Sigmoid colon (tissue), 7 donors: ENCODE data around the gene KIF12. TPM values are rescaled to one million over a fixed set of nuclear protein-coding genes. Genes with fewer than 3 reads are reported as not detected.

Source experiments
- DNase-seq: peaks from one replicate; pipeline ENCODE4 v3.0.0-alpha.2; 2019
- H3K27ac ChIP-seq, 4 donors: fragments of 200-600 bp; sonication (generic); one replicate each; pipeline ENCODE4 v1.5.1; 2016 to 2019; ENCODE audit warnings: mild to moderate bottlenecking in 1 of 4
- H3K27me3 ChIP-seq, 3 donors: fragments of 200-600 bp; sonication (generic); one replicate each; pipeline ENCODE4 v1.5.1; 2019; ENCODE audit warnings: mild to moderate bottlenecking in 1 of 3
- H3K36me3 ChIP-seq, 4 donors: fragments of 200-600 bp; sonication (generic); one replicate each; pipeline ENCODE4 v1.5.1; 2016 to 2019
- H3K4me1 ChIP-seq, 4 donors: fragments of 200-600 bp; sonication (generic); one replicate each; pipeline ENCODE4 v1.5.1; 2017 to 2019
- H3K4me3 ChIP-seq, 4 donors: fragments of 200-600 bp; sonication (generic); one replicate each; pipeline ENCODE4 v1.5.1; 2017 to 2019; ENCODE audit warnings: mild to moderate bottlenecking in 2 of 4, moderate library complexity in 1 of 4
- H3K9me3 ChIP-seq, 4 donors: fragments of 200-600 bp in 3 of 4; sonication (generic) in 3 of 4; one replicate each; pipeline versions ENCODE4 v1.5.1 to v1.6.1; 2013 to 2019
- EP300 ChIP-seq, 4 donors: sonication (generic); formaldehyde crosslinking; IDR thresholded peaks; one replicate each; pipeline ENCODE4 v1.6.1; 2017; ENCODE audit warnings: antibody characterized with exemption in 4 of 4
- POLR2A ChIP-seq, 2 donors: fragments of 450-650 bp; IDR thresholded peaks; one replicate each; pipeline ENCODE4 v1.6.1; 2016; ENCODE audit warnings: antibody characterized with exemption in 2 of 2, mild to moderate bottlenecking in 2 of 2, moderate library complexity in 2 of 2
- POLR2AphosphoS5 ChIP-seq, 4 donors: sonication (generic); formaldehyde crosslinking; IDR thresholded peaks; one replicate each; pipeline ENCODE4 v1.6.1; 2017; ENCODE audit warnings: antibody characterized with exemption in 4 of 4
- WGBS, 2 donors: extraction: QIAGEN DNeasy Blood & Tissue Kit; methylation state at CpG; one replicate each; pipeline ENCODE4 v1.1.7; 2013; 5-methylcytosine and 5-hydroxymethylcytosine counted together
- intact Hi-C: fragments of 100-400 bp; cut with DNase I; formaldehyde crosslinking; loops from one replicate; pipeline ENCODE4 v1.15.1; 2023
- polyA plus RNA-seq, 3 donors: library from polyadenylated mRNA; stranded (reverse); fragments of 200-250 nt; gene quantifications; one replicate each; pipeline ENCODE4 v1.2.3, GENCODE V29; 2013
- total RNA-seq, 4 donors: library from RNA; depleted of rRNA; stranded (reverse); fragments of >200 nt; gene quantifications; one replicate each; pipeline ENCODE4 v1.1.0, GENCODE V29; 2016
- TF ChIP-seq, protein P1 (sequence below), 4 experiments: fragments of 450-650 bp in 3 of 4; fragments of 200-600 bp in 1 of 4; IDR thresholded peaks; one replicate each; pipeline ENCODE4 v1.5.1; 2016 to 2019; ENCODE audit warnings: antibody characterized with exemption in 4 of 4, mild to moderate bottlenecking in 3 of 4, moderate library complexity in 2 of 4
- donor health status: healthy with polysubstance abuse.
- donor health status: Bipolar disorder and iron deficiency.
- donor health status: healthy.

The KIF12 gene
- total and polyA plus RNA-seq, 7 donors, result 1.4 to 6.9 (median 3.7) TPM; not detected in 3

DNA sequence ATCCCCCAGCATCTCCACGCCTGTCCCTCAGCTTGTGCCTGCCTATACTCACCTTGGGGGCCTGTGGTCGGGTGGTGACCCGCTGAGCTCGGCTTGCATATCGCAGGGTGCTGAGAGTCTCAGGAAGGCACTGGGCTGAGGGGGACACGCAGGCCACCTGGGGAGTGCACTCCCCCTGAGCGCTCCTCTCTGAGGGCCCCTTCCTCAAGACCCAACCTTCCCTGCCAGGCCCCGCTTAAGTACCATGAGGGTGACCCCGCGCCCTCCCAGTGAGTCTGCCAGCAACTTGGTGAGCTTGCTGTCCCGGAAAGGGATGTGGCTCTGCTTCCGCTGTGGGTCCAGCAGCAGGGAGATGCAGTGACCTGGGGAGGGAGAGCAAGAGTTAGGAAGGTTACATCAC lies 4.1 kb downstream of the KIF12 start:
- no peak for TF ChIP-seq POLR2AphosphoS5 (IDR thresholded peaks at IDR 0.05)
- TF ChIP-seq EP300 (IDR thresholded peaks at IDR 0.05), result no peak
- no peak for TF ChIP-seq POLR2A (IDR thresholded peaks at IDR 0.05)
- TF ChIP-seq, protein P1, sequence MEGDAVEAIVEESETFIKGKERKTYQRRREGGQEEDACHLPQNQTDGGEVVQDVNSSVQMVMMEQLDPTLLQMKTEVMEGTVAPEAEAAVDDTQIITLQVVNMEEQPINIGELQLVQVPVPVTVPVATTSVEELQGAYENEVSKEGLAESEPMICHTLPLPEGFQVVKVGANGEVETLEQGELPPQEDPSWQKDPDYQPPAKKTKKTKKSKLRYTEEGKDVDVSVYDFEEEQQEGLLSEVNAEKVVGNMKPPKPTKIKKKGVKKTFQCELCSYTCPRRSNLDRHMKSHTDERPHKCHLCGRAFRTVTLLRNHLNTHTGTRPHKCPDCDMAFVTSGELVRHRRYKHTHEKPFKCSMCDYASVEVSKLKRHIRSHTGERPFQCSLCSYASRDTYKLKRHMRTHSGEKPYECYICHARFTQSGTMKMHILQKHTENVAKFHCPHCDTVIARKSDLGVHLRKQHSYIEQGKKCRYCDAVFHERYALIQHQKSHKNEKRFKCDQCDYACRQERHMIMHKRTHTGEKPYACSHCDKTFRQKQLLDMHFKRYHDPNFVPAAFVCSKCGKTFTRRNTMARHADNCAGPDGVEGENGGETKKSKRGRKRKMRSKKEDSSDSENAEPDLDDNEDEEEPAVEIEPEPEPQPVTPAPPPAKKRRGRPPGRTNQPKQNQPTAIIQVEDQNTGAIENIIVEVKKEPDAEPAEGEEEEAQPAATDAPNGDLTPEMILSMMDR (IDR thresholded peaks at IDR 0.05), result no peak
- Histone ChIP-seq H3K27me3 (peaks cover 20 to 51% (median 26%) of the 10 kb centered on the region in 3 donors), H3K4me1 (peaks cover 0 to 17% (median 13%) of the 10 kb centered on the region in 4 donors), H3K36me3 (no peaks in the 10 kb centered on the region), H3K4me3 (no peak overlapping the region), H3K9me3 (no peaks in the 10 kb centered on the region), H3K27ac (no peak overlapping the region)
- intact Hi-C loops, result no loop called here
- DNase-seq, result peak; percentile 58
- WGBS, 2 donors, result 95 to 97% methylated on average over 12 of the region's 12 CpGs

DNA sequence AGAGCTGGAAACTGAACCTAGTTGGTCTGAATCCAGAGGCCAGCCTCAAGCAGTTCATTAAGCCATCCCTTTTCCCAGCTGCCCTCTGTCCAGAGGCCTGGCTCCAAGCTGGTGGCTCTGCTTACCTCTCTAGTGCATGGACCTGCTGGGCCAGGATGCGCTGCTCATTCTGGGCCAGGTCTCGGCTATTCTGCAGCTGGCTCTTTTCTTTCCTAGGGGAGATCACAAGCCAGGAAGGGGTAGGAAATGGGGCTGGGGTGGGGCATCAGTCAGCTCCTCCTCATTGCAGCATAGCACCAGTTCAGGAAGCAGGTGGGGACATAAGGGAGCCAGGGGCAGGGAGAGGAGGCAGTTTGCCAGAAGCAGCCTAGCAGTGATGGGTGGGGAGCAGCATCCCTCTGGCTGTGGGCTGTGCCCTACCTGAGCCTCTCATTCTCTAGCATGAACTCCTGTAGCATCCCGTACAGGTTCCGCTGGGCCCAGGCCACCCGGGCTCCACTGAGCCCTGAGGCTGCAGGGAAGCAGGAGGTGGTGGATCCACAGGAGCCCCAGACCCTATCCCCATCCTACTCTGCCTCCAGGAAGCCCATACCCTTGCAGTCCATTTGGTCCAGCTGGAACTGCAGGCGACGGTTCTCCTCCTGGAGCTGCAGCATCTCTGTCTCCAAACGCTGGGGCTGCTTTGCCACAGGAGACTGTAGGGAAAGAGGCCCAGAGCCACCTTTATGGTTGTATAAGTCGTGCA lies 5.2 kb downstream of the KIF12 start:
- peak; percentile 32 for DNase-seq
- 86 to 91% methylated on average over 9 of the region's 9 CpGs for WGBS, 2 donors
- H3K4me3 ChIP-seq, result no peak overlapping the region
- peaks cover 0 to 17% (median 13%) of the 10 kb centered on the region in 4 donors for H3K4me1 ChIP-seq
- intact Hi-C loops, result no loop called here
- no peak overlapping the region for H3K27ac ChIP-seq
- H3K27me3 ChIP-seq, result peaks cover 19 to 41% (median 24%) of the 10 kb centered on the region in 3 donors
- no peaks in the 10 kb centered on the region for H3K36me3 ChIP-seq
- no peaks in the 10 kb centered on the region for H3K9me3 ChIP-seq
- TF ChIP-seq POLR2A (IDR thresholded peaks at IDR 0.05) (no peak), POLR2AphosphoS5 (IDR thresholded peaks at IDR 0.05) (no peak)

DNA sequence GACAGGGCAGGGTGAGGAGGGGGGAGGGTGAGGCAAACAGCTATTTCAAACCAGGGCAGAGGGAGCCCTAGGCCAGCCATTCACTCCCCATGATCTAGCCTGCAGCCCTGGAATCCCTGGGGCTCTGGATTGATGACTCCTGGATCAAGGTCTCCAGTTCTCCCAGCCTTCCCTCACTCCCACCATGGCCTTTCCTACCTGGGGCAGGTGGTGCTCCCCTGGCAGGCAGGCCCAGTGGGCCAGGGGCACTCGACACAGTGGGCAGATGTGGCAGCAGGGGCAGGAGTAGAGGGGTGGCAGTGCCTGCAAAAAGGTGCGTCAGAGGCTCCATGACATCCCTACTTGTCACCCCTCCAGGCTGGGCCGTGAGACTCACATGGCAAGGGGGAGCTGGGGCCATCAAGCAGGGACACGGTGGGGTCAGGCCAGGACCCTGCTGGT lies 6.0 kb downstream of the KIF12 start:
- Histone ChIP-seq H3K9me3 (no peaks in the 10 kb centered on the region), H3K27me3 (peaks cover 12 to 32% (median 15%) of the 10 kb centered on the region in 3 donors), H3K27ac (no peak overlapping the region), H3K36me3 (no peaks in the 10 kb centered on the region), H3K4me1 (peaks cover 0 to 8% (median 7%) of the 10 kb centered on the region in 4 donors), H3K4me3 (no peak overlapping the region)
- no peak for TF ChIP-seq POLR2AphosphoS5 (IDR thresholded peaks at IDR 0.05)
- TF ChIP-seq POLR2A (IDR thresholded peaks at IDR 0.05), result no peak
- TF ChIP-seq EP300 (IDR thresholded peaks at IDR 0.05), result no peak
- TF ChIP-seq, protein P1 (IDR thresholded peaks at IDR 0.05), result no peak
- intact Hi-C loops, result no loop called here
- DNase-seq, result peak; percentile 48
- 81 to 88% methylated on average over 4 of the region's 4 CpGs for WGBS, 2 donors

DNA sequence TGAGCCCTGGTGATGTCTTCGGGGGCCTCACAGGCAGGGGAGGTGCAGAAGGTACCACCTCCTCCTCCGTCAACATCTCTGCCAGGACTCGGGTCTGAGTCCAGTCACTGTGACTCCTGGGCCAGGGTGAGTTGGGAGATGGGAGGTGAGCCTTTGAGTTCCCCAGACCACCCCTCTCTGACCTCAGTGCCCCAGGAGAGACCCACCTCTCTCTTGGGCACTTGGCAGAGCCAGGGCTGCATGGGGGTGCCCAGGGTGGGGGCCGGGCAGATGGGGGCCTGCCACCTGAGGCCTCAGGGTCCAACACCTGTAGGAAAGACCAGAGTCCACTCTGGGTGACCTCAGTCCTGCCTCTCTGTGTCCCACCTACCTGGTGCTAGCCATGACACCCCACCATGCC lies 6.8 kb downstream of the KIF12 start:
- peaks cover 0 to under 1% (median under 1%) of the 10 kb centered on the region in 4 donors for H3K4me1 ChIP-seq
- TF ChIP-seq POLR2AphosphoS5 (IDR thresholded peaks at IDR 0.05) (no peak), EP300 (IDR thresholded peaks at IDR 0.05) (no peak), POLR2A (IDR thresholded peaks at IDR 0.05) (no peak)
- TF ChIP-seq, protein P1 (IDR thresholded peaks at IDR 0.05), result no peak
- 84 to 89% methylated on average over 4 of the region's 4 CpGs for WGBS, 2 donors
- intact Hi-C loops, result no loop called here
- peak; percentile 43 for DNase-seq
- H3K4me3 ChIP-seq, result no peak overlapping the region
- H3K36me3 ChIP-seq, result no peaks in the 10 kb centered on the region
- H3K9me3 ChIP-seq, result no peaks in the 10 kb centered on the region
- no peak overlapping the region for H3K27ac ChIP-seq
- peaks cover 5 to 25% (median 8%) of the 10 kb centered on the region in 3 donors for H3K27me3 ChIP-seq

DNA sequence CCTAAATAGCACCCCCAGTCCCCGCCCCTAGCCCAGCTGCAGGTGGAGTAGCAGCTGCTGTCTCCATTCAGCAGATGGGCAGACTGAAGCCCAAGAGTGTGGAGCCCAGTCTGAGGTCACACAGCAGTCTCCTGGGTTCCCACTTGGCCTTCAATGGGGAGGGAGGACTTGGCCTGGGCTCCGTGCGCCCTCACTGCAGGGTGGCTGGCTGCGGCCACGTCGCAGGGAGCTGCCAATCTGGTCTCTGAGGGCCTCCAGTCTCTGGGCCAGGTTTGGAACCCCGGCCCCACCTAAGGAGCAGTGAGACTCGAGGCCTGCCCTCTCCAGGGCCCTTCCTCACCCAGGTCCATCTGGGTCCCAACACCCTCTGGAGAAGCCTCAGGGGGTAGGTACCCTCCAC lies 7.4 kb downstream of the KIF12 start:
- no peak overlapping the region for H3K27ac ChIP-seq
- peaks cover 0 to 19% (median 2%) of the 10 kb centered on the region in 3 donors for H3K27me3 ChIP-seq
- TF ChIP-seq, protein P1 (IDR thresholded peaks at IDR 0.05), result no peak
- TF ChIP-seq POLR2AphosphoS5 (IDR thresholded peaks at IDR 0.05) (no peak), POLR2A (IDR thresholded peaks at IDR 0.05) (no peak), EP300 (IDR thresholded peaks at IDR 0.05) (no peak)
- H3K36me3 ChIP-seq, result no peaks in the 10 kb centered on the region
- intact Hi-C loops, result no loop called here
- H3K9me3 ChIP-seq, result no peaks in the 10 kb centered on the region
- peak; percentile 58 for DNase-seq
- H3K4me3 ChIP-seq, result no peak overlapping the region
- H3K4me1 ChIP-seq, result no peaks in the 10 kb centered on the region
- WGBS, 2 donors, result 90 to 92% methylated on average over 8 of the region's 8 CpGs
